ENCODE measurements around the gene PIGQ.

The PIGQ gene

GRCh38 chr16:609984-610383, 40.2 kb downstream of the PIGQ start:
- no peaks in the 10 kb centered on the region for H3K4me1 ChIP-seq (ENCODE audit: control insufficient read depth in 1 of 2, insufficient read depth in 2 of 2, low read length in 2 of 2)
- no peak overlapping the region for H4K91ac ChIP-seq (ENCODE audit: low read depth, low read length)
- no peak overlapping the region for H2AFZ ChIP-seq (ENCODE audit: insufficient read depth, low read length, poor library complexity)
- no peak overlapping the region for H2AK5ac ChIP-seq (ENCODE audit: low read length)
- no peak overlapping the region for H4K8ac ChIP-seq (ENCODE audit: low read depth, low read length)
- H3K4me2 ChIP-seq (ENCODE audit: low read length) = no peak overlapping the region
- no peak overlapping the region for H2BK5ac ChIP-seq (ENCODE audit: low read depth, low read length, poor library complexity)
- H3K4me3 ChIP-seq (ENCODE audit: low read depth, low read length) = no peak overlapping the region
- no peaks in the 10 kb centered on the region for H3K79me2 ChIP-seq (ENCODE audit: control insufficient read depth, insufficient read depth, low read length, poor library complexity)
- no peak overlapping the region for H2BK120ac ChIP-seq (ENCODE audit: insufficient read depth, low read length, poor library complexity)
- peaks cover 4 to 5% of the 10 kb centered on the region in 2 experiments for H3K36me3 ChIP-seq (ENCODE audit: control insufficient read depth in 1 of 2, insufficient read depth in 2 of 2, low read length in 2 of 2)
- H3K18ac ChIP-seq (ENCODE audit: low read length) = no peak overlapping the region
- peaks cover 11% of the 10 kb centered on the region for H3K9me3 ChIP-seq (ENCODE audit: insufficient read depth, low read depth, low read length)
- H3K27me3 ChIP-seq (ENCODE audit: insufficient read depth, low read length) = no peaks in the 10 kb centered on the region
- no peak overlapping the region for H3K14ac ChIP-seq (ENCODE audit: low read length)
- no peaks in the 10 kb centered on the region for H3K79me1 ChIP-seq (ENCODE audit: low read length)
- no CpG with 5 or more reads among the region's 14 CpGs for WGBS (ENCODE audit: extremely low coverage, insufficient coverage, insufficient read length)
- H3K9ac ChIP-seq (ENCODE audit: low read length) = no peak overlapping the region
- no peak overlapping the region for H2BK12ac ChIP-seq (ENCODE audit: low read length)
- H3K23ac ChIP-seq (ENCODE audit: low read length) = no peak overlapping the region
- H3K4ac ChIP-seq (ENCODE audit: low read depth, low read length) = no peak overlapping the region
- no peak overlapping the region for H3K27ac ChIP-seq (ENCODE audit: low read depth, low read length)
- DNase-seq = no peak
- no peak overlapping the region for H4K12ac ChIP-seq (ENCODE audit: low read depth, low read length)

DNA sequence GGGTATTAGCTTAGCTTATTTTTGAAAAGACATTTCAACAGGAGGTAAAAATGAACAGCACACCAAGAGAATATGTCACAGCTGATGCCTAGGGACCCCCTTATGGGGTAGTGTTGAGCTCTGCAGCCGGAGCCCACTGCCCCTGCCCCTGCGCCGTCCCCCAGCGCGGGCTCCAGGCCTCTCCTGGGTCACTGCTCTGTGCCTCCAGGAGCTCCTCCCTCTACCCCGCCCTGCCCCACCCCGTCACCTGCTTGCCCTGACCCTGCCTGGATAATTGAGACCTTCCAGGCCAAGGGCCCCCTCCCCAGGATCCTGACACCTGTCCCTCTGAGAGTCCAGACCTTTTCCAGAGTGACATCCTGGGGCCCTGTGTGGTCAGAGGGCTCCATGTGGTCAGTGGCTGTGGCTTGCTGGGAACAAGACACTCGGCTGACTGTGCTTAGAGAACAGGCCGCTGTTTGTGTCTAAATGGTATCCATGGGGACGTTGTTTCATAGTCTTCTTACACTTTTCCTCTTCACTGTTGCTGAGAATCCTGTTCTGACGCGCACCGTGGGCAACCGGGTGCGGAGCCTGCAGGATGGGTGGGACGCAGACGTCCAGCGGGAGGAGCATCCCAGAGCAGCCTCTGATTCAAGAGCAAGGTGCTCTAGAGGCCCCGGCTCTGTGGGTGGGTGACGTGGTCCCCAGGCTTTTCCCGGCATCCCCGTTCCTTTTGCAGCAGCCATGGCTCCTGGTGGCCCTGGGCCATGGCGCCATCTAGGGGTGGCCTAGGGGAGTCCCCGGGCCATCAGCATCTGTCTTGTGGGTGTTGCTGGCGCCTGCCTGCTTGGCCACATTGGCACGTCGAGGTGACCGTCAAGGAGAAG, 41.0 kb downstream of the PIGQ start:
- H3K79me1 ChIP-seq (ENCODE audit: low read length) = no peaks in the 10 kb centered on the region
- no peaks in the 10 kb centered on the region for H3K79me2 ChIP-seq (ENCODE audit: control insufficient read depth, insufficient read depth, low read length, poor library complexity)
- no peak overlapping the region for H2BK5ac ChIP-seq (ENCODE audit: low read depth, low read length, poor library complexity)
- H3K23ac ChIP-seq (ENCODE audit: low read length) = no peak overlapping the region
- no peak overlapping the region for H2AK5ac ChIP-seq (ENCODE audit: low read length)
- no peak overlapping the region for H3K4ac ChIP-seq (ENCODE audit: low read depth, low read length)
- no peak overlapping the region for H4K8ac ChIP-seq (ENCODE audit: low read depth, low read length)
- H2AFZ ChIP-seq (ENCODE audit: insufficient read depth, low read length, poor library complexity) = no peak overlapping the region
- no peak overlapping the region for H2BK120ac ChIP-seq (ENCODE audit: insufficient read depth, low read length, poor library complexity)
- no peaks in the 10 kb centered on the region for H3K27me3 ChIP-seq (ENCODE audit: insufficient read depth, low read length)
- DNase-seq = peak; percentile 78 to 79
- no CpG with 5 or more reads among the region's 28 CpGs for WGBS (ENCODE audit: extremely low coverage, insufficient coverage, insufficient read length)
- no peak overlapping the region for H3K4me2 ChIP-seq (ENCODE audit: low read length)
- no peak overlapping the region for H3K18ac ChIP-seq (ENCODE audit: low read length)
- no peak overlapping the region for H3K14ac ChIP-seq (ENCODE audit: low read length)
- H4K12ac ChIP-seq (ENCODE audit: low read depth, low read length) = no peak overlapping the region
- H3K27ac ChIP-seq (ENCODE audit: low read depth, low read length) = no peak overlapping the region
- no peak overlapping the region for H3K4me3 ChIP-seq (ENCODE audit: low read depth, low read length)
- no peaks in the 10 kb centered on the region for H3K4me1 ChIP-seq (ENCODE audit: control insufficient read depth in 1 of 2, insufficient read depth in 2 of 2, low read length in 2 of 2)
- peaks cover 5 to 6% of the 10 kb centered on the region in 2 experiments for H3K36me3 ChIP-seq (ENCODE audit: control insufficient read depth in 1 of 2, insufficient read depth in 2 of 2, low read length in 2 of 2)
- H2BK12ac ChIP-seq (ENCODE audit: low read length) = no peak overlapping the region
- H3K9ac ChIP-seq (ENCODE audit: low read length) = no peak overlapping the region
- H3K9me3 ChIP-seq (ENCODE audit: insufficient read depth, low read depth, low read length) = peaks cover 9% of the 10 kb centered on the region
- H4K91ac ChIP-seq (ENCODE audit: low read depth, low read length) = no peak overlapping the region

DNA sequence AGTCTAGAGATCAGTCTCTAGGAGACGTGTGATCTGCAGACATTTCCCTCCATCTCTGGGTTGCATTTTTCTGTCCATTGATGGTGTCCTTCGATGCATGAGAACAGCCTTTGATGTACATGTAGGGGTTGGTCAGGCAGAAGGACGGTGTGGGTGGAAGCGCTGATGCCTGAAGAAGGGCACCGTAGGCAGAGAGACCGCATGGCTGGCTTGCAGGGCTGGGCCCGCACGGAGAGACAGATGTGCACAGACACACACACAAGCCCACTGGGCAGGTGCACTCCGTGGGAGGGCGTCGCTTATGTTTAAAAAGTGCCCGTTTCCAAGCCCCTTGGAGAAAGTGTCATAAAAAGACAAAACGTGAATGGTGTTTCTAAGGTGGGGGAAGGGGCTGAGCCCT, 45.4 kb downstream of the PIGQ start:
- Histone ChIP-seq H3K9ac (ENCODE audit: low read length) (no peak overlapping the region), H2BK12ac (ENCODE audit: low read length) (no peak overlapping the region), H3K36me3 (ENCODE audit: control insufficient read depth in 1 of 2, insufficient read depth in 2 of 2, low read length in 2 of 2) (peaks cover 11 to 13% of the 10 kb centered on the region in 2 experiments), H2BK120ac (ENCODE audit: insufficient read depth, low read length, poor library complexity) (no peak overlapping the region), H3K14ac (ENCODE audit: low read length) (no peak overlapping the region), H3K79me1 (ENCODE audit: low read length) (no peaks in the 10 kb centered on the region), H4K91ac (ENCODE audit: low read depth, low read length) (no peak overlapping the region), H2AFZ (ENCODE audit: insufficient read depth, low read length, poor library complexity) (no peak overlapping the region), H2BK5ac (ENCODE audit: low read depth, low read length, poor library complexity) (no peak overlapping the region), H3K9me3 (ENCODE audit: insufficient read depth, low read depth, low read length) (peaks cover 5% of the 10 kb centered on the region), H3K27me3 (ENCODE audit: insufficient read depth, low read length) (no peaks in the 10 kb centered on the region), H4K8ac (ENCODE audit: low read depth, low read length) (no peak overlapping the region), H3K18ac (ENCODE audit: low read length) (no peak overlapping the region), H3K27ac (ENCODE audit: low read depth, low read length) (no peak overlapping the region), H3K4ac (ENCODE audit: low read depth, low read length) (no peak overlapping the region), H3K4me1 (ENCODE audit: control insufficient read depth in 1 of 2, insufficient read depth in 2 of 2, low read length in 2 of 2) (no peaks in the 10 kb centered on the region), H3K4me2 (ENCODE audit: low read length) (no peak overlapping the region), H3K23ac (ENCODE audit: low read length) (no peak overlapping the region), H4K12ac (ENCODE audit: low read depth, low read length) (no peak overlapping the region), H3K4me3 (ENCODE audit: low read depth, low read length) (no peak overlapping the region), H3K79me2 (ENCODE audit: control insufficient read depth, insufficient read depth, low read length, poor library complexity) (no peaks in the 10 kb centered on the region), H2AK5ac (ENCODE audit: low read length) (no peak overlapping the region)
- no CpG with 5 or more reads among the region's 13 CpGs for WGBS (ENCODE audit: extremely low coverage, insufficient coverage, insufficient read length)
- no peak for DNase-seq

GRCh38 chr16:616733-617586, 47.2 kb downstream of the PIGQ start:
- no peak overlapping the region for H3K18ac ChIP-seq (ENCODE audit: low read length)
- no peak overlapping the region for H2BK5ac ChIP-seq (ENCODE audit: low read depth, low read length, poor library complexity)
- H3K4ac ChIP-seq (ENCODE audit: low read depth, low read length) = no peak overlapping the region
- H3K9ac ChIP-seq (ENCODE audit: low read length) = no peak overlapping the region
- no peak overlapping the region for H4K91ac ChIP-seq (ENCODE audit: low read depth, low read length)
- H3K4me1 ChIP-seq (ENCODE audit: control insufficient read depth in 1 of 2, insufficient read depth in 2 of 2, low read length in 2 of 2) = peaks cover 3% of the 10 kb centered on the region in 2 experiments
- H3K27me3 ChIP-seq (ENCODE audit: insufficient read depth, low read length) = no peaks in the 10 kb centered on the region
- H3K79me1 ChIP-seq (ENCODE audit: low read length) = no peaks in the 10 kb centered on the region
- no peak for DNase-seq
- no peak overlapping the region for H4K8ac ChIP-seq (ENCODE audit: low read depth, low read length)
- no peak overlapping the region for H2BK120ac ChIP-seq (ENCODE audit: insufficient read depth, low read length, poor library complexity)
- no peak overlapping the region for H2AK5ac ChIP-seq (ENCODE audit: low read length)
- H3K36me3 ChIP-seq (ENCODE audit: control insufficient read depth in 1 of 2, insufficient read depth in 2 of 2, low read length in 2 of 2) = peaks cover 13 to 15% of the 10 kb centered on the region in 2 experiments
- peak overlapping the region; percentile 23 for H3K4me3 ChIP-seq (ENCODE audit: low read depth, low read length)
- WGBS (ENCODE audit: extremely low coverage, insufficient coverage, insufficient read length) = no CpG with 5 or more reads among the region's 39 CpGs
- no peak overlapping the region for H2AFZ ChIP-seq (ENCODE audit: insufficient read depth, low read length, poor library complexity)
- no peak overlapping the region for H3K14ac ChIP-seq (ENCODE audit: low read length)
- no peak overlapping the region for H3K27ac ChIP-seq (ENCODE audit: low read depth, low read length)
- H3K79me2 ChIP-seq (ENCODE audit: control insufficient read depth, insufficient read depth, low read length, poor library complexity) = no peaks in the 10 kb centered on the region
- H2BK12ac ChIP-seq (ENCODE audit: low read length) = no peak overlapping the region
- H4K12ac ChIP-seq (ENCODE audit: low read depth, low read length) = no peak overlapping the region
- no peak overlapping the region for H3K4me2 ChIP-seq (ENCODE audit: low read length)
- no peak overlapping the region for H3K23ac ChIP-seq (ENCODE audit: low read length)
- peaks cover 5% of the 10 kb centered on the region for H3K9me3 ChIP-seq (ENCODE audit: insufficient read depth, low read depth, low read length)

Data from trophoblast cell (in vitro differentiated cells and primary cell).